T1000 (cell line): ENCODE data around the gene ARID4A.
"Not testable (repeated sequence)": the region's sequence is repeated elsewhere in the genome, so short reads cannot be mapped to it uniquely, and the experiment has no call there.

Experiments
- DNase-seq: peaks from one replicate; lab custom pipeline; 2025; ENCODE audit warnings: mixed read lengths; lab: John Stamatoyannopoulos, UW

Gene ARID4A

GRCh38 chr14:58298477-58299400, at the start of gene ARID4A:
Gene ARID4A, plus strand, starts transcription at chr14:58298555. Its CDS starts 1,300 bp downstream, at chr14:58299855.
- DNase-seq, result no peak

GRCh38 chr14:58249611-58250010, 48.7 kb upstream of the ARID4A start:
- DNase-seq, result no peak

- DNase-seq, result no peak
Measured at GRCh38 chr14:58258156-58258555, 40.2 kb upstream of the ARID4A start.

GRCh38 chr14:58262005-58262404, 36.4 kb upstream of the ARID4A start:
- DNase-seq, result not testable (repeated sequence)

- DNase-seq, result no peak
Measured at GRCh38 chr14:58265401-58265800, 33.0 kb upstream of the ARID4A start.

GRCh38 chr14:58270628-58271027, 27.7 kb upstream of the ARID4A start:
- no peak for DNase-seq

GRCh38 chr14:58272588-58273372, 25.6 kb upstream of the ARID4A start:
- no peak for DNase-seq

GRCh38 chr14:58274881-58275280, 23.5 kb upstream of the ARID4A start:
- DNase-seq, result no peak

- no peak for DNase-seq
Measured at GRCh38 chr14:58275527-58276190, 22.7 kb upstream of the ARID4A start.

- no peak for DNase-seq
Measured at GRCh38 chr14:58276208-58276607, 22.1 kb upstream of the ARID4A start.

- DNase-seq, result no peak
Measured at GRCh38 chr14:58278177-58278576, 20.2 kb upstream of the ARID4A start.

GRCh38 chr14:58280954-58281787, 17.2 kb upstream of the ARID4A start:
- DNase-seq, result no peak

GRCh38 chr14:58281969-58282368, 16.4 kb upstream of the ARID4A start:
- DNase-seq, result no peak

- DNase-seq, result no peak
Measured at GRCh38 chr14:58282925-58283593, 15.3 kb upstream of the ARID4A start.

- DNase-seq, result no peak
Measured at GRCh38 chr14:58283730-58284129, 14.6 kb upstream of the ARID4A start.

- no peak for DNase-seq
Measured at GRCh38 chr14:58285132-58285531, 13.2 kb upstream of the ARID4A start.

GRCh38 chr14:58287607-58288042, 10.7 kb upstream of the ARID4A start:
- DNase-seq, result no peak

- DNase-seq, result no peak
Measured at GRCh38 chr14:58288106-58288792, 10.1 kb upstream of the ARID4A start.

- no peak for DNase-seq
Measured at GRCh38 chr14:58291646-58292045, 6.7 kb upstream of the ARID4A start.

GRCh38 chr14:58292187-58292586, 6.2 kb upstream of the ARID4A start:
- DNase-seq, result no peak
